ENCODE results near the gene MRLN.
"Not testable (repeated sequence)": the region's sequence is repeated elsewhere in the genome, so short reads cannot be mapped to it uniquely, and the experiment has no call there.

DNA sequence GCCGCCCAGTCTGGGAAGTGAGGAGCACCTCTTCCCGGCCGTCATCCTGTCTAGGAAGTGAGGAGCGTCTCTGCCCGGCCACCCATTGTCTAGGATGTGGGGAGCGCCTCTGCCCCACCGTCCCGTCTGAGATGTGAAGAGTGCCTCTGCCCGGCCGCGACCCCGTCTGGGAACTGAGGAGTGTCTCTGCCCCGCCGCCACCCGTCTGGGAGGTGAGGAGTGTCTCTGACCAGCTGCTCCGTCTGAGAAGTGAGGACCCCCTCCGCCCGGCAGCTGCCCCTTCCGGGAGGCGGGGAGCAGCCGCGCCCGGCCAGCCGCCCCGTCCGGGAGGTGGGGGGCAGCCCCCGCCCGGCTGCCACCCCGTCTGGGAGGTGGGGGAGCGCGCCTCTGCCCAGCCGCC, 9.1 kb downstream of the MRLN start:
- TF ChIP-seq, protein P1, sequence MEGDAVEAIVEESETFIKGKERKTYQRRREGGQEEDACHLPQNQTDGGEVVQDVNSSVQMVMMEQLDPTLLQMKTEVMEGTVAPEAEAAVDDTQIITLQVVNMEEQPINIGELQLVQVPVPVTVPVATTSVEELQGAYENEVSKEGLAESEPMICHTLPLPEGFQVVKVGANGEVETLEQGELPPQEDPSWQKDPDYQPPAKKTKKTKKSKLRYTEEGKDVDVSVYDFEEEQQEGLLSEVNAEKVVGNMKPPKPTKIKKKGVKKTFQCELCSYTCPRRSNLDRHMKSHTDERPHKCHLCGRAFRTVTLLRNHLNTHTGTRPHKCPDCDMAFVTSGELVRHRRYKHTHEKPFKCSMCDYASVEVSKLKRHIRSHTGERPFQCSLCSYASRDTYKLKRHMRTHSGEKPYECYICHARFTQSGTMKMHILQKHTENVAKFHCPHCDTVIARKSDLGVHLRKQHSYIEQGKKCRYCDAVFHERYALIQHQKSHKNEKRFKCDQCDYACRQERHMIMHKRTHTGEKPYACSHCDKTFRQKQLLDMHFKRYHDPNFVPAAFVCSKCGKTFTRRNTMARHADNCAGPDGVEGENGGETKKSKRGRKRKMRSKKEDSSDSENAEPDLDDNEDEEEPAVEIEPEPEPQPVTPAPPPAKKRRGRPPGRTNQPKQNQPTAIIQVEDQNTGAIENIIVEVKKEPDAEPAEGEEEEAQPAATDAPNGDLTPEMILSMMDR (IDR thresholded peaks at IDR 0.05): not testable (repeated sequence)
- TF ChIP-seq EZH2 (IDR thresholded peaks at IDR 0.05): not testable (repeated sequence)

Data from neural progenitor cell (in vitro differentiated cells).